HG02571 (cell line): ENCODE measurements around the gene SDK1.
"Not testable (repeated sequence)": the region's sequence is repeated elsewhere in the genome, so short reads cannot be mapped to it uniquely, and the experiment has no call there.

Experiments used
- ATAC-seq: cut with Tn5 transposase; IDR thresholded peaks from one replicate; pipeline ENCODE4 v1.9.1; 2021; ENCODE audit warnings: mild to moderate bottlenecking, moderate library complexity; ENCODE audit not compliant: unreplicated experiment

The SDK1 gene

GRCh38 chr7:3909128-3909527 lies 608.1 kb downstream of the SDK1 start:
- no peak for ATAC-seq

- ATAC-seq = no peak
Observed at GRCh38 chr7:3910054-3910453, 609.0 kb downstream of the SDK1 start.

- no peak for ATAC-seq
Observed at GRCh38 chr7:3911685-3912084, 610.6 kb downstream of the SDK1 start.

GRCh38 chr7:3912291-3912690 lies 611.2 kb downstream of the SDK1 start:
- no peak for ATAC-seq

- ATAC-seq = no peak
Observed at GRCh38 chr7:3914051-3914775, 613.2 kb downstream of the SDK1 start.

GRCh38 chr7:3915337-3915878 lies 614.4 kb downstream of the SDK1 start:
- no peak for ATAC-seq

GRCh38 chr7:3916146-3916545 lies 615.1 kb downstream of the SDK1 start:
- ATAC-seq = no peak

GRCh38 chr7:3917436-3917835 lies 616.4 kb downstream of the SDK1 start:
- ATAC-seq = no peak

GRCh38 chr7:3918576-3918975 lies 617.5 kb downstream of the SDK1 start:
- no peak for ATAC-seq

GRCh38 chr7:3922175-3922635 lies 621.2 kb downstream of the SDK1 start:
- ATAC-seq = no peak

- ATAC-seq = no peak
Observed at GRCh38 chr7:3923307-3923918, 622.4 kb downstream of the SDK1 start.

GRCh38 chr7:3924277-3924676 lies 623.2 kb downstream of the SDK1 start:
- no peak for ATAC-seq

- no peak for ATAC-seq
Observed at GRCh38 chr7:3927446-3928110, 626.5 kb downstream of the SDK1 start.

- no peak for ATAC-seq
Observed at GRCh38 chr7:3928727-3929515, 627.9 kb downstream of the SDK1 start.

GRCh38 chr7:3931843-3932242 lies 630.8 kb downstream of the SDK1 start:
- ATAC-seq = no peak

- ATAC-seq = no peak
Observed at GRCh38 chr7:3937146-3937545, 636.1 kb downstream of the SDK1 start.

- no peak for ATAC-seq
Observed at GRCh38 chr7:3937605-3938004, 636.6 kb downstream of the SDK1 start.

- ATAC-seq = not testable (repeated sequence)
Observed at GRCh38 chr7:3941706-3942105, 640.7 kb downstream of the SDK1 start.

GRCh38 chr7:3942276-3942675 lies 641.2 kb downstream of the SDK1 start:
- no peak for ATAC-seq

- no peak for ATAC-seq
Observed at GRCh38 chr7:3942816-3943745, 642.0 kb downstream of the SDK1 start.
